K562 (cell line): ENCODE data around the gene WDR91. TPM values are rescaled to one million over a fixed set of nuclear protein-coding genes. Genes with fewer than 3 reads are reported as not detected.
A peak's percentile ranks its signal among the peaks of the same experiment; 100 is the strongest.

Experiments used
- CBFA2T2 ChIP-seq: fragments of 450-650 bp; conservative IDR thresholded peaks from 2 replicates; pipeline ENCODE4 v1.6.1; 2017; ENCODE audit warnings: mild to moderate bottlenecking
- EZH2 ChIP-seq: IDR thresholded peaks from 2 replicates; pipeline ENCODE4 v1.6.1; 2012; ENCODE audit warnings: low read depth, mild to moderate bottlenecking, inconsistent platforms, low read length, borderline replicate concordance
- GATAD2A ChIP-seq: fragments of 450-650 bp; IDR thresholded peaks from 2 replicates; pipeline ENCODE4 v1.6.1; 2017
- GTF2A2 ChIP-seq: IDR thresholded peaks from 2 replicates; pipeline ENCODE4 v1.6.1; 2016; ENCODE audit warnings: mild to moderate bottlenecking, missing genetic modification characterization, missing compliant biosample characterization
- GTF2F1 ChIP-seq: IDR thresholded peaks from 2 replicates; pipeline ENCODE4 v1.6.1; 2011; ENCODE audit warnings: low read depth, low read length, improper control_type of control experiment
- HNRNPL ChIP-seq: fragments of 200-400 bp; formaldehyde crosslinking; IDR thresholded peaks from 2 replicates; pipeline ENCODE4 v1.6.1; 2017; ENCODE audit warnings: low read depth, mild to moderate bottlenecking, low read length
- IRF2 ChIP-seq: sonication (generic); formaldehyde crosslinking; IDR thresholded peaks from 2 replicates; pipeline ENCODE4 v1.8.1; 2022; ENCODE audit warnings: mild to moderate bottlenecking, missing genetic modification reagents
- NFE2 ChIP-seq: IDR thresholded peaks from 2 replicates; pipeline ENCODE4 v1.6.1; 2014; ENCODE audit warnings: antibody characterized with exemption, low read depth
- RB1 ChIP-seq: fragments of 450-650 bp; IDR thresholded peaks from 2 replicates; pipeline ENCODE4 v1.6.1; 2017; ENCODE audit warnings: low read depth, mild to moderate bottlenecking
- SMAD4 ChIP-seq: fragments of 250-450 bp; sonication (Bioruptor Pico); conservative IDR thresholded peaks from 2 replicates; pipeline ENCODE4 v1.8.0; 2021; ENCODE audit warnings: inconsistent platforms, mild to moderate bottlenecking, moderate library complexity
- TAF15 ChIP-seq: fragments of 200-400 bp; formaldehyde crosslinking; IDR thresholded peaks from 2 replicates; pipeline ENCODE4 v1.6.1; 2017; ENCODE audit warnings: mild to moderate bottlenecking, low read depth, low read length, moderate library complexity
- polyA plus RNA-seq, 8 experiments: library from polyadenylated mRNA; depleted of rRNA in 4 of 8; stranded (reverse) in 5 of 8; unstranded in 3 of 8; fragments of >200 nt; fragmentation: Nextera tagmentation in 2 of 8; fragmentation: Illumina TruSeq in 1 of 8; extraction: Ambion mirVana in 2 of 8; extraction: Trizol in 1 of 8; gene quantifications; 2 replicates each; pipeline versions ENCODE4 v1.2.1 to v1.2.3, GENCODE V29; 2011 to 2014; ENCODE audit warnings: inconsistent platforms in 1 of 8, missing spikeins in 1 of 8
- total RNA-seq, 7 experiments: library from RNA; depleted of rRNA in 6 of 7; stranded (reverse); fragments of >200 nt in 6 of 7; fragmentation: Illumina TruSeq in 2 of 7; extraction: Trizol in 2 of 7; gene quantifications; 2 replicates each; pipeline versions ENCODE4 v1.2.1 to v1.2.3, GENCODE V29; 2011 to 2021; ENCODE audit warnings: low replicate concordance in 1 of 7
- TF ChIP-seq, protein P1 (sequence below): sonication (generic); formaldehyde crosslinking; IDR thresholded peaks from 2 replicates; pipeline ENCODE4 v1.8.0; 2022; ENCODE audit warnings: mild to moderate bottlenecking, missing genetic modification reagents, borderline replicate concordance
- TF ChIP-seq, protein P2 (sequence below), 2 experiments: fragments of 450-650 bp; conservative IDR thresholded peaks; 2 replicates each; pipeline ENCODE4 v1.6.1; 2017; ENCODE audit warnings: mild to moderate bottlenecking in 2 of 2, moderate library complexity in 2 of 2
- TF ChIP-seq, protein P3 (sequence below): fragments of 450-650 bp; IDR thresholded peaks from 2 replicates; pipeline ENCODE4 v1.6.1; 2016
- TF ChIP-seq, protein P4 (sequence below), 3 experiments: fragments of 200-800 bp in 1 of 3; sonication (Bioruptor generic) in 1 of 3; sonication (generic) in 1 of 3; formaldehyde crosslinking in 1 of 3; IDR thresholded peaks; 2 replicates each; pipeline versions ENCODE4 v1.6.1 to v1.8.0; 2016 to 2022; ENCODE audit warnings: mild to moderate bottlenecking in 2 of 3, missing compliant biosample characterization in 2 of 3, missing genetic modification characterization in 2 of 3, missing genetic modification reagents in 1 of 3
- TF ChIP-seq, protein P5 (sequence below): fragments of 200-800 bp; sonication (Bioruptor generic); IDR thresholded peaks from 2 replicates; pipeline ENCODE4 v1.6.1; 2016; ENCODE audit warnings: missing genetic modification characterization, missing compliant biosample characterization

Gene WDR91
- total and polyA plus RNA-seq, 9 of the 15 experiments (the other 6 are each of a cell fraction or from before 2014, with no cell fraction given), result 1.9 to 18.2 (median 9.8) TPM

DNA sequence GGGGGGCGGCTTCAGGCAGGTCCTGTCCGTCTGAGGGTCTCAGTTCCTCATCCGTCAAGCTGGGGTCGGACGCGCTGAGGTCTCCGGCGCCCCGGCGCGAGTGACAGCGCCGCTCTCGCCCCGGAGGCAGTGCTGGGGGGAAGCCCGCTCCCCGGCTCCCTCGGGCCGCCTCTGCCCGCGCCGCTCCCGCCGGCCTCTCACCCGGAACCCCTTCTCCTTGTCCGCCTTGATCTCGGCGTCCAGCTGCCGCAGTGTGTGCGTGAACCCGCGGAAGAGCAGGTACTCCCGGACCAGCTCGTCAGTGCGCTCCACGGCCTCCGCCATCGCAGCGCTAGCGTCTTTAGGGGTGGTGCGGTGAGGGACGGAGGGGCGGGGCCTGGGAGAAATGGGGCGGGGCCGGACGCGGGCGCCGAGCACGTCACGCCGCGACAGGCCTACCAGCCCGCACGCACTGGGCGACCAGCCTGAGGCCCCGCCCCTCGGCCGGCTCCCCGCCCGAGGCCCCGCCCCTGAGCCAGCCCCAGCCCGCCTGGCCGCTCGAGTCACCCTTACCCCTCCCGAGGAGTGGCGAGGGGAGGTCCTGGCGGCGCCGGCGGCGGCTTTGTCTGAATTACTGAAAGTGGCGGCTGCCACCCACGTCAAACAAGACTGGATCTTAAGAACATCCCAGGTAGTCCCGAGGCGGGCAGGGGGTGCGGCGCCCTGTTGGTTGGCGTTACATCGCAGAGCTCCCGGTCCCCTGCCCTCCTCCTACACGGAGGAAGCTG is at the start of gene WDR91 (continued):
- TF ChIP-seq, protein P1, sequence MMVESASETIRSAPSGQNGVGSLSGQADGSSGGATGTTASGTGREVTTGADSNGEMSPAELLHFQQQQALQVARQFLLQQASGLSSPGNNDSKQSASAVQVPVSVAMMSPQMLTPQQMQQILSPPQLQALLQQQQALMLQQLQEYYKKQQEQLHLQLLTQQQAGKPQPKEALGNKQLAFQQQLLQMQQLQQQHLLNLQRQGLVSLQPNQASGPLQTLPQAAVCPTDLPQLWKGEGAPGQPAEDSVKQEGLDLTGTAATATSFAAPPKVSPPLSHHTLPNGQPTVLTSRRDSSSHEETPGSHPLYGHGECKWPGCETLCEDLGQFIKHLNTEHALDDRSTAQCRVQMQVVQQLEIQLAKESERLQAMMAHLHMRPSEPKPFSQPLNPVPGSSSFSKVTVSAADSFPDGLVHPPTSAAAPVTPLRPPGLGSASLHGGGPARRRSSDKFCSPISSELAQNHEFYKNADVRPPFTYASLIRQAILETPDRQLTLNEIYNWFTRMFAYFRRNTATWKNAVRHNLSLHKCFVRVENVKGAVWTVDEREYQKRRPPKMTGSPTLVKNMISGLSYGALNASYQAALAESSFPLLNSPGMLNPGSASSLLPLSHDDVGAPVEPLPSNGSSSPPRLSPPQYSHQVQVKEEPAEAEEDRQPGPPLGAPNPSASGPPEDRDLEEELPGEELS (CRISPR knock-in tag), result no peak
- TF ChIP-seq HNRNPL, result no peak; the same call in 1 of the 2 replicates
- peak; percentile 61; the same call in 1 of the 2 replicates for TF ChIP-seq GATAD2A
- TF ChIP-seq, protein P2, sequence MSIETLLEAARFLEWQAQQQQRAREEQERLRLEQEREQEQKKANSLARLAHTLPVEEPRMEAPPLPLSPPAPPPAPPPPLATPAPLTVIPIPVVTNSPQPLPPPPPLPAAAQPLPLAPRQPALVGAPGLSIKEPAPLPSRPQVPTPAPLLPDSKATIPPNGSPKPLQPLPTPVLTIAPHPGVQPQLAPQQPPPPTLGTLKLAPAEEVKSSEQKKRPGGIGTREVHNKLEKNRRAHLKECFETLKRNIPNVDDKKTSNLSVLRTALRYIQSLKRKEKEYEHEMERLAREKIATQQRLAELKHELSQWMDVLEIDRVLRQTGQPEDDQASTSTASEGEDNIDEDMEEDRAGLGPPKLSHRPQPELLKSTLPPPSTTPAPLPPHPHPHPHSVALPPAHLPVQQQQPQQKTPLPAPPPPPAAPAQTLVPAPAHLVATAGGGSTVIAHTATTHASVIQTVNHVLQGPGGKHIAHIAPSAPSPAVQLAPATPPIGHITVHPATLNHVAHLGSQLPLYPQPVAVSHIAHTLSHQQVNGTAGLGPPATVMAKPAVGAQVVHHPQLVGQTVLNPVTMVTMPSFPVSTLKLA (conservative IDR thresholded peaks at IDR 0.05), result peak; percentile 37 to 65; a peak in 1 of 4 replicates
- no peak; the same call in 1 of the 2 replicates for TF ChIP-seq GTF2F1
- TF ChIP-seq SMAD4 (CRISPR knock-in tag), result peak; percentile 73
- no peak for TF ChIP-seq CBFA2T2
- TF ChIP-seq IRF2 (CRISPR knock-in tag), result no peak
- TF ChIP-seq, protein P3, sequence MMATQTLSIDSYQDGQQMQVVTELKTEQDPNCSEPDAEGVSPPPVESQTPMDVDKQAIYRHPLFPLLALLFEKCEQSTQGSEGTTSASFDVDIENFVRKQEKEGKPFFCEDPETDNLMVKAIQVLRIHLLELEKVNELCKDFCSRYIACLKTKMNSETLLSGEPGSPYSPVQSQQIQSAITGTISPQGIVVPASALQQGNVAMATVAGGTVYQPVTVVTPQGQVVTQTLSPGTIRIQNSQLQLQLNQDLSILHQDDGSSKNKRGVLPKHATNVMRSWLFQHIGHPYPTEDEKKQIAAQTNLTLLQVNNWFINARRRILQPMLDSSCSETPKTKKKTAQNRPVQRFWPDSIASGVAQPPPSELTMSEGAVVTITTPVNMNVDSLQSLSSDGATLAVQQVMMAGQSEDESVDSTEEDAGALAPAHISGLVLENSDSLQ, result peak; percentile 60
- TF ChIP-seq EZH2, result no peak
- no peak for TF ChIP-seq GTF2A2 (tag)
- peak; percentile 85 for TF ChIP-seq RB1
- TF ChIP-seq TAF15, result no peak
- TF ChIP-seq, protein P4, sequence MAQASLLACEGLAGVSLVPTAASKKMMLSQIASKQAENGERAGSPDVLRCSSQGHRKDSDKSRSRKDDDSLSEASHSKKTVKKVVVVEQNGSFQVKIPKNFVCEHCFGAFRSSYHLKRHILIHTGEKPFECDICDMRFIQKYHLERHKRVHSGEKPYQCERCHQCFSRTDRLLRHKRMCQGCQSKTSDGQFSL (CRISPR knock-in tag; IDR thresholded peaks at IDR 0.05), result peak; percentile 85; the same call in 1 of the 2 replicates
- TF ChIP-seq, protein P4 (tag; IDR thresholded peaks at IDR 0.05), result no peak
- 0 out of 2 replicates have a peak, but pooled peaks have one; percentile 5 for TF ChIP-seq NFE2
- TF ChIP-seq, protein P5, sequence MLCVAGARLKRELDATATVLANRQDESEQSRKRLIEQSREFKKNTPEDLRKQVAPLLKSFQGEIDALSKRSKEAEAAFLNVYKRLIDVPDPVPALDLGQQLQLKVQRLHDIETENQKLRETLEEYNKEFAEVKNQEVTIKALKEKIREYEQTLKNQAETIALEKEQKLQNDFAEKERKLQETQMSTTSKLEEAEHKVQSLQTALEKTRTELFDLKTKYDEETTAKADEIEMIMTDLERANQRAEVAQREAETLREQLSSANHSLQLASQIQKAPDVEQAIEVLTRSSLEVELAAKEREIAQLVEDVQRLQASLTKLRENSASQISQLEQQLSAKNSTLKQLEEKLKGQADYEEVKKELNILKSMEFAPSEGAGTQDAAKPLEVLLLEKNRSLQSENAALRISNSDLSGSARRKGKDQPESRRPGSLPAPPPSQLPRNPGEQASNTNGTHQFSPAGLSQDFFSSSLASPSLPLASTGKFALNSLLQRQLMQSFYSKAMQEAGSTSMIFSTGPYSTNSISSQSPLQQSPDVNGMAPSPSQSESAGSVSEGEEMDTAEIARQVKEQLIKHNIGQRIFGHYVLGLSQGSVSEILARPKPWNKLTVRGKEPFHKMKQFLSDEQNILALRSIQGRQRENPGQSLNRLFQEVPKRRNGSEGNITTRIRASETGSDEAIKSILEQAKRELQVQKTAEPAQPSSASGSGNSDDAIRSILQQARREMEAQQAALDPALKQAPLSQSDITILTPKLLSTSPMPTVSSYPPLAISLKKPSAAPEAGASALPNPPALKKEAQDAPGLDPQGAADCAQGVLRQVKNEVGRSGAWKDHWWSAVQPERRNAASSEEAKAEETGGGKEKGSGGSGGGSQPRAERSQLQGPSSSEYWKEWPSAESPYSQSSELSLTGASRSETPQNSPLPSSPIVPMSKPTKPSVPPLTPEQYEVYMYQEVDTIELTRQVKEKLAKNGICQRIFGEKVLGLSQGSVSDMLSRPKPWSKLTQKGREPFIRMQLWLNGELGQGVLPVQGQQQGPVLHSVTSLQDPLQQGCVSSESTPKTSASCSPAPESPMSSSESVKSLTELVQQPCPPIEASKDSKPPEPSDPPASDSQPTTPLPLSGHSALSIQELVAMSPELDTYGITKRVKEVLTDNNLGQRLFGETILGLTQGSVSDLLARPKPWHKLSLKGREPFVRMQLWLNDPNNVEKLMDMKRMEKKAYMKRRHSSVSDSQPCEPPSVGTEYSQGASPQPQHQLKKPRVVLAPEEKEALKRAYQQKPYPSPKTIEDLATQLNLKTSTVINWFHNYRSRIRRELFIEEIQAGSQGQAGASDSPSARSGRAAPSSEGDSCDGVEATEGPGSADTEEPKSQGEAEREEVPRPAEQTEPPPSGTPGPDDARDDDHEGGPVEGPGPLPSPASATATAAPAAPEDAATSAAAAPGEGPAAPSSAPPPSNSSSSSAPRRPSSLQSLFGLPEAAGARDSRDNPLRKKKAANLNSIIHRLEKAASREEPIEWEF (CRISPR knock-in tag), result no peak
